ENCODE data around the gene VTI1B. TPM values are rescaled to one million over a fixed set of nuclear protein-coding genes. Genes with fewer than 3 reads are reported as not detected.
"Not testable (repeated sequence)": the region's sequence is repeated elsewhere in the genome, so short reads cannot be mapped to it uniquely, and the experiment has no call there.

Gene VTI1B
- total and polyA plus RNA-seq, 2 donors (not counting 1 experiment from before 2014, with no cell fraction given): 19.5 to 58.8 TPM

- DNase-seq (no peak), ATAC-seq (ENCODE audit: low read depth) (no peak)
- intact Hi-C loops (cut with micrococcal nuclease): no loop called here
- no CpG with 5 or more reads among the region's 4 CpGs for WGBS (ENCODE audit: insufficient coverage)
- no peaks in the 10 kb centered on the region for H3K36me3 ChIP-seq (replicated peaks in 1 of 2; ENCODE audit: control extremely low read depth in 1 of 2, control insufficient read depth in 1 of 2, extremely low read depth in 1 of 2, insufficient read depth in 2 of 2, low read length in 1 of 2)
- Mint-ChIP-seq H3K9me3 (ENCODE audit: insufficient read depth) (no peaks in the 10 kb centered on the region), H3K4me3 (no peak overlapping the region), H3K27me3 (no peaks in the 10 kb centered on the region), H3K4me1 (no peaks in the 10 kb centered on the region), H3K27ac (no peak overlapping the region)
- H3K27ac ChIP-seq (ENCODE audit: low read length in 2 of 2): no peak overlapping the region
- no peaks in the 10 kb centered on the region for H4K20me1 ChIP-seq (ENCODE audit: control insufficient read depth, insufficient read depth, low read length, poor library complexity, severe bottlenecking)
- TF ChIP-seq EZH2 (IDR thresholded peaks at IDR 0.05; ENCODE audit: borderline replicate concordance, insufficient read depth, low read depth, low read length, poor library complexity, severe bottlenecking): no peak
- TF ChIP-seq, protein P1, sequence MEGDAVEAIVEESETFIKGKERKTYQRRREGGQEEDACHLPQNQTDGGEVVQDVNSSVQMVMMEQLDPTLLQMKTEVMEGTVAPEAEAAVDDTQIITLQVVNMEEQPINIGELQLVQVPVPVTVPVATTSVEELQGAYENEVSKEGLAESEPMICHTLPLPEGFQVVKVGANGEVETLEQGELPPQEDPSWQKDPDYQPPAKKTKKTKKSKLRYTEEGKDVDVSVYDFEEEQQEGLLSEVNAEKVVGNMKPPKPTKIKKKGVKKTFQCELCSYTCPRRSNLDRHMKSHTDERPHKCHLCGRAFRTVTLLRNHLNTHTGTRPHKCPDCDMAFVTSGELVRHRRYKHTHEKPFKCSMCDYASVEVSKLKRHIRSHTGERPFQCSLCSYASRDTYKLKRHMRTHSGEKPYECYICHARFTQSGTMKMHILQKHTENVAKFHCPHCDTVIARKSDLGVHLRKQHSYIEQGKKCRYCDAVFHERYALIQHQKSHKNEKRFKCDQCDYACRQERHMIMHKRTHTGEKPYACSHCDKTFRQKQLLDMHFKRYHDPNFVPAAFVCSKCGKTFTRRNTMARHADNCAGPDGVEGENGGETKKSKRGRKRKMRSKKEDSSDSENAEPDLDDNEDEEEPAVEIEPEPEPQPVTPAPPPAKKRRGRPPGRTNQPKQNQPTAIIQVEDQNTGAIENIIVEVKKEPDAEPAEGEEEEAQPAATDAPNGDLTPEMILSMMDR (IDR thresholded peaks at IDR 0.05): no peak
- POLR2A ChIA-PET: no interaction called here
- H3K9ac ChIP-seq (ENCODE audit: low read length): no peak overlapping the region
- H3K27me3 ChIP-seq (replicated peaks in 1 of 4; ENCODE audit: control extremely low read depth in 1 of 4, control insufficient read depth in 3 of 4, insufficient read depth in 4 of 4, low read length in 3 of 4): no peaks in the 10 kb centered on the region
- H3K9me3 ChIP-seq (ENCODE audit: control extremely low read depth in 1 of 3, control insufficient read depth in 2 of 3, insufficient read depth in 1 of 3, low read length in 2 of 3): no peaks in the 10 kb centered on the region
- no peaks in the 10 kb centered on the region for H3K79me2 ChIP-seq (ENCODE audit: control insufficient read depth, insufficient read depth, low read length)
- H3K4me3 ChIP-seq (ENCODE audit: control extremely low read depth in 1 of 5, extremely low read depth in 1 of 5, insufficient read depth in 1 of 5, low read depth in 2 of 5, low read length in 4 of 5): no peak overlapping the region
- H3K4me1 ChIP-seq (ENCODE audit: control insufficient read depth in 2 of 2, insufficient read depth in 2 of 2, low read length in 2 of 2): no peaks in the 10 kb centered on the region
- H3K4me2 ChIP-seq (replicated peaks; ENCODE audit: low read depth, low read length, poor library complexity, severe bottlenecking): no peak overlapping the region
- CTCF ChIA-PET: interaction anchor here (1.0 to 1.1 kb wide), 2 partner anchors 12 to 59 kb away, joined by 3 read pairs; no protein-coding TSS in a partner anchor
- H2AFZ ChIP-seq (ENCODE audit: insufficient read depth, low read depth, low read length, poor library complexity, severe bottlenecking): no peak overlapping the region
Observed at GRCh38 chr14:67630186-67630585, 44.2 kb downstream of the VTI1B start.

DNA sequence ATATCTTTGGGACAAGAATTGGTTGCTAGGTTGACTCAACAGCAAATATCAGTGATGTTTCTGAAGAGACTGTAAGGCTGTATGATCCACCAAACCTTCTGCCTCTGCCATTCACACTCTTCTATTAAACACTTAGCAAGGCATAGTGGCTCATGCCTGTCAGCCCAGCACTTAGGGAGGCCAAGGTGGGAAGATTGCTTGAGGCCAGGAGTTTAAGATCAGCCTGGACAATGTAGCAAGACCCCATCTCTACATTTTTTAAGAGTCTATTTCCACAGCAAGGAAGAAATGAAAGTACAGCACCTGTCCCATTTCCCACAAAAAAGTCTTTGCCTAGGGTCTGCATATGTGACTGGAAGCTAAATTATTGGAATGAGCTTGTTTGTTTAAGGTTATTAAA lies 46.9 kb downstream of the VTI1B start:
- H3K27ac ChIP-seq (ENCODE audit: low read length in 2 of 2): no peak overlapping the region
- Mint-ChIP-seq H3K4me3 (no peak overlapping the region), H3K27me3 (no peaks in the 10 kb centered on the region), H3K9me3 (ENCODE audit: insufficient read depth) (no peaks in the 10 kb centered on the region), H3K4me1 (no peaks in the 10 kb centered on the region), H3K27ac (no peak overlapping the region)
- intact Hi-C loops (cut with micrococcal nuclease): no loop called here
- no peaks in the 10 kb centered on the region for H4K20me1 ChIP-seq (ENCODE audit: control insufficient read depth, insufficient read depth, low read length, poor library complexity, severe bottlenecking)
- no peaks in the 10 kb centered on the region for H3K9me3 ChIP-seq (ENCODE audit: control extremely low read depth in 1 of 3, control insufficient read depth in 2 of 3, insufficient read depth in 1 of 3, low read length in 2 of 3)
- ChIA-PET POLR2A (no interaction called here), CTCF (interaction anchor here (0.6 to 1.7 kb wide), 4 partner anchors 8 to 101 kb away, joined by 3 to 7 read pairs (median 3); partner anchors contain the start of genes ARG2 and PIGH)
- TF ChIP-seq EZH2 (IDR thresholded peaks at IDR 0.05; ENCODE audit: borderline replicate concordance, insufficient read depth, low read depth, low read length, poor library complexity, severe bottlenecking): no peak
- TF ChIP-seq, protein P1 (IDR thresholded peaks at IDR 0.05): no peak
- no peaks in the 10 kb centered on the region for H3K36me3 ChIP-seq (replicated peaks in 1 of 2; ENCODE audit: control extremely low read depth in 1 of 2, control insufficient read depth in 1 of 2, extremely low read depth in 1 of 2, insufficient read depth in 2 of 2, low read length in 1 of 2)
- H3K27me3 ChIP-seq (replicated peaks in 1 of 4; ENCODE audit: control extremely low read depth in 1 of 4, control insufficient read depth in 3 of 4, insufficient read depth in 4 of 4, low read length in 3 of 4): no peaks in the 10 kb centered on the region
- H3K9ac ChIP-seq (ENCODE audit: low read length): no peak overlapping the region
- no peak overlapping the region for H3K4me2 ChIP-seq (replicated peaks; ENCODE audit: low read depth, low read length, poor library complexity, severe bottlenecking)
- ATAC-seq (ENCODE audit: low read depth) (no peak), DNase-seq (no peak)
- no peak overlapping the region for H3K4me3 ChIP-seq (ENCODE audit: control extremely low read depth in 1 of 5, extremely low read depth in 1 of 5, insufficient read depth in 1 of 5, low read depth in 2 of 5, low read length in 4 of 5)
- H3K79me2 ChIP-seq (ENCODE audit: control insufficient read depth, insufficient read depth, low read length): no peaks in the 10 kb centered on the region
- H3K4me1 ChIP-seq (ENCODE audit: control insufficient read depth in 2 of 2, insufficient read depth in 2 of 2, low read length in 2 of 2): no peaks in the 10 kb centered on the region
- H2AFZ ChIP-seq (ENCODE audit: insufficient read depth, low read depth, low read length, poor library complexity, severe bottlenecking): no peak overlapping the region

DNA sequence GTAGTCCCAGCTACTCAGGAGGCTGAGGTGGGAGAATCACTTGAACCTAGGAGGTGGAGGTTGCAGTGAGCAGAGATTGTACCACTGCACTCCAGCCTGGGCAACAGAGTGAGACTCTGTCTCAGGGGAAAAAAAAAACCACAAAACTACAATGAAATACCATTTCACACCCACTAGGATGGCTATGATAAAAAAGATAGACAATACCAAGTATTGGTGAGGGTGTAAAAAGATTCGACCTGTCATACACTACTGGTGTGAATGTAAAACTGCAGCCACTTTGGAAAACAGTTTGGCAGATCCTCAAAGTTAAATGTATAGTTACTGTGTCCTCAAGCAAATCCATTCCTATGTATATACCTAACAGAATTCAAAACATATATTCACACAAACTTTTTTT lies 48.3 kb downstream of the VTI1B start:
- H3K27ac ChIP-seq (ENCODE audit: low read length in 2 of 2); CTCF ChIA-PET; H3K4me2 ChIP-seq (replicated peaks; ENCODE audit: low read depth, low read length, poor library complexity, severe bottlenecking); H3K4me3 ChIP-seq (ENCODE audit: control extremely low read depth in 1 of 5, extremely low read depth in 1 of 5, insufficient read depth in 1 of 5, low read depth in 2 of 5, low read length in 4 of 5); H3K4me1 ChIP-seq (ENCODE audit: control insufficient read depth in 2 of 2, insufficient read depth in 2 of 2, low read length in 2 of 2); H3K9ac ChIP-seq (ENCODE audit: low read length); ATAC-seq (ENCODE audit: low read depth); POLR2A ChIA-PET; H3K79me2 ChIP-seq (ENCODE audit: control insufficient read depth, insufficient read depth, low read length); H4K20me1 ChIP-seq (ENCODE audit: control insufficient read depth, insufficient read depth, low read length, poor library complexity, severe bottlenecking); H3K36me3 ChIP-seq (replicated peaks in 1 of 2; ENCODE audit: control extremely low read depth in 1 of 2, control insufficient read depth in 1 of 2, extremely low read depth in 1 of 2, insufficient read depth in 2 of 2, low read length in 1 of 2); H3K9me3 Mint-ChIP-seq (ENCODE audit: insufficient read depth); H3K4me3 Mint-ChIP-seq; H3K27me3 ChIP-seq (replicated peaks in 1 of 4; ENCODE audit: control extremely low read depth in 1 of 4, control insufficient read depth in 3 of 4, insufficient read depth in 4 of 4, low read length in 3 of 4); DNase-seq; intact Hi-C loops (cut with micrococcal nuclease); H3K27me3 Mint-ChIP-seq; H2AFZ ChIP-seq (ENCODE audit: insufficient read depth, low read depth, low read length, poor library complexity, severe bottlenecking); H3K27ac Mint-ChIP-seq; H3K9me3 ChIP-seq (ENCODE audit: control extremely low read depth in 1 of 3, control insufficient read depth in 2 of 3, insufficient read depth in 1 of 3, low read length in 2 of 3); H3K4me1 Mint-ChIP-seq: not testable (repeated sequence)
- no CpG with 5 or more reads among the region's 1 CpG for WGBS (ENCODE audit: insufficient coverage)

All from B cell (primary cell).